ENCODE results near the gene GH2.

- TF ChIP-seq, protein P1, sequence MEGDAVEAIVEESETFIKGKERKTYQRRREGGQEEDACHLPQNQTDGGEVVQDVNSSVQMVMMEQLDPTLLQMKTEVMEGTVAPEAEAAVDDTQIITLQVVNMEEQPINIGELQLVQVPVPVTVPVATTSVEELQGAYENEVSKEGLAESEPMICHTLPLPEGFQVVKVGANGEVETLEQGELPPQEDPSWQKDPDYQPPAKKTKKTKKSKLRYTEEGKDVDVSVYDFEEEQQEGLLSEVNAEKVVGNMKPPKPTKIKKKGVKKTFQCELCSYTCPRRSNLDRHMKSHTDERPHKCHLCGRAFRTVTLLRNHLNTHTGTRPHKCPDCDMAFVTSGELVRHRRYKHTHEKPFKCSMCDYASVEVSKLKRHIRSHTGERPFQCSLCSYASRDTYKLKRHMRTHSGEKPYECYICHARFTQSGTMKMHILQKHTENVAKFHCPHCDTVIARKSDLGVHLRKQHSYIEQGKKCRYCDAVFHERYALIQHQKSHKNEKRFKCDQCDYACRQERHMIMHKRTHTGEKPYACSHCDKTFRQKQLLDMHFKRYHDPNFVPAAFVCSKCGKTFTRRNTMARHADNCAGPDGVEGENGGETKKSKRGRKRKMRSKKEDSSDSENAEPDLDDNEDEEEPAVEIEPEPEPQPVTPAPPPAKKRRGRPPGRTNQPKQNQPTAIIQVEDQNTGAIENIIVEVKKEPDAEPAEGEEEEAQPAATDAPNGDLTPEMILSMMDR (conservative IDR thresholded peaks at IDR 0.05; ENCODE audit: low read length): no peak
- TF ChIP-seq EZH2phosphoT487 (IDR thresholded peaks at IDR 0.05; ENCODE audit: borderline replicate concordance): no peak
These were observed 22.5 kb downstream of the GH2 start for GRCh38 chr17:63859257-63859656.
